Endothelial cell of umbilical vein (primary cell): ENCODE results near the gene CDH22. TPM values are rescaled to one million over a fixed set of nuclear protein-coding genes. Genes with fewer than 3 reads are reported as not detected.

Source experiments
- BruUV-seq: library from RNA; stranded (reverse); fragments of 400-500 nt; replicated peaks from 2 replicates; lab custom pipeline; 2021; lab: Mats Ljungman, UMichigan
- CTCF ChIA-PET: fragments of 300-600, 350-600 bp; sonication (Branson Sonifier 250); formaldehyde crosslinking; loops from one replicate; lab custom pipeline; 2021; ENCODE audit warnings: antibody characterized with exemption, inconsistent platforms; lab: Charles Lee
- POLR2A ChIA-PET: fragments of 300-600, 350-600 bp; sonication (Branson Sonifier 250); formaldehyde crosslinking; loops from one replicate; lab custom pipeline; 2021; ENCODE audit warnings: antibody characterized with exemption, inconsistent platforms; lab: Charles Lee
- DNase-seq: peaks from one replicate; pipeline ENCODE4 v3.0.0-alpha.2; 2011; ENCODE audit warnings: low read depth, low spot score
- FAIRE-seq: peaks from 2 replicates; lab custom pipeline; 2011; peaks lifted over from hg19 to GRCh38; lab: Jason Lieb, UNC
- H2AFZ ChIP-seq: 2 replicates; pipeline ENCODE4 v1.6.0; 2012; ENCODE audit warnings: low read depth, low read length, control low read depth, inconsistent platforms
- H3K27ac ChIP-seq: 2 replicates; pipeline ENCODE4 v1.5.1; 2011; ENCODE audit warnings: low read depth, mild to moderate bottlenecking, control low read depth, low read length, moderate library complexity; ENCODE audit not compliant: insufficient read depth
- H3K27me3 ChIP-seq, 2 experiments: 2 replicates each; pipeline versions ENCODE4 v1.6.0 to v1.6.1; 2011; ENCODE audit warnings: low read length in 2 of 2, mixed read lengths in 1 of 2; ENCODE audit not compliant: control insufficient read depth in 2 of 2, insufficient read depth in 2 of 2
- H3K36me3 ChIP-seq, 2 experiments: 2 replicates in 1 of 2; 3 replicates in 1 of 2; pipeline ENCODE4 v1.5.1; 2011; ENCODE audit warnings: low read length in 2 of 2, mild to moderate bottlenecking in 1 of 2, moderate library complexity in 1 of 2; ENCODE audit not compliant: control insufficient read depth in 2 of 2, insufficient read depth in 2 of 2; ENCODE audit errors: extremely low read depth in 1 of 2
- H3K4me1 ChIP-seq: 3 replicates; pipeline ENCODE4 v1.5.1; 2011; ENCODE audit warnings: mild to moderate bottlenecking, low read length; ENCODE audit not compliant: control insufficient read depth, insufficient read depth; ENCODE audit errors: extremely low read depth
- H3K4me2 ChIP-seq: 2 replicates; pipeline ENCODE4 v1.6.1; 2011; ENCODE audit warnings: low read length, control low read depth, mixed read lengths; ENCODE audit not compliant: insufficient read depth
- H3K4me3 ChIP-seq, 3 experiments: fragments of 200-600 bp in 1 of 3; sonication (generic), shearing (Covaris generic) in 1 of 3; replicated peaks in 1 of 3; 2 replicates each; pipeline ENCODE4 v1.5.1; 2011 to 2016; ENCODE audit warnings: control low read depth in 3 of 3, low read length in 3 of 3, mild to moderate bottlenecking in 2 of 3, inconsistent platforms in 1 of 3, low read depth in 1 of 3, moderate library complexity in 1 of 3; ENCODE audit not compliant: insufficient read depth in 1 of 3
- H3K79me2 ChIP-seq: 2 replicates; pipeline ENCODE4 v1.6.0; 2012; ENCODE audit warnings: low read length, inconsistent platforms; ENCODE audit not compliant: control insufficient read depth, insufficient read depth
- H3K9ac ChIP-seq: replicated peaks from 2 replicates; pipeline ENCODE3; 2011; ENCODE audit warnings: low read length, control low read depth; ENCODE audit not compliant: insufficient read depth; ENCODE audit errors: extremely low read depth
- H3K9me1 ChIP-seq: replicated peaks from 3 replicates; pipeline ENCODE4 v1.6.0; 2011; ENCODE audit warnings: mild to moderate bottlenecking, low read length; ENCODE audit not compliant: control insufficient read depth, insufficient read depth; ENCODE audit errors: extremely low read depth
- H3K9me3 ChIP-seq: replicated peaks from 2 replicates; pipeline ENCODE4 v1.5.1; 2012; ENCODE audit warnings: low read length, inconsistent platforms; ENCODE audit not compliant: control insufficient read depth, insufficient read depth
- H4K20me1 ChIP-seq: replicated peaks from 2 replicates; pipeline ENCODE3; 2011; ENCODE audit warnings: mild to moderate bottlenecking, low read length; ENCODE audit not compliant: control insufficient read depth, insufficient read depth; ENCODE audit errors: extremely low read depth
- EZH2 ChIP-seq: IDR thresholded peaks from 2 replicates; pipeline ENCODE4 v1.6.1; 2012; ENCODE audit warnings: borderline replicate concordance, low read depth, mild to moderate bottlenecking, moderate library complexity, low read length, inconsistent platforms; ENCODE audit not compliant: severe bottlenecking
- FOS ChIP-seq: IDR thresholded peaks from 2 replicates; pipeline ENCODE4 v1.6.1; 2011; ENCODE audit warnings: mild to moderate bottlenecking, low read length, moderate library complexity, borderline replicate concordance; ENCODE audit not compliant: insufficient read depth
- JUN ChIP-seq: IDR thresholded peaks from 2 replicates; pipeline ENCODE4 v1.6.1; 2011; ENCODE audit warnings: borderline replicate concordance, low read depth; ENCODE audit not compliant: insufficient read length, insufficient read depth
- MYC ChIP-seq: IDR thresholded peaks from one replicate; pipeline ENCODE4 v1.6.1; 2011; ENCODE audit warnings: mild to moderate bottlenecking, low read depth, low read length
- POLR2A ChIP-seq: IDR thresholded peaks from 2 replicates; pipeline ENCODE4 v1.6.1; 2012; ENCODE audit warnings: low read depth, mild to moderate bottlenecking, control low read depth, low read length
- POLR2AphosphoS5 ChIP-seq: IDR thresholded peaks from 2 replicates; pipeline ENCODE4 v1.6.1; 2012; ENCODE audit warnings: low read depth, mild to moderate bottlenecking, control low read depth, low read length, moderate library complexity; ENCODE audit not compliant: insufficient read depth
- dilution Hi-C: fragments of 300-500 bp; cut with MboI; formaldehyde crosslinking; loops from one replicate; pipeline ENCODE4 v1.15.0; 2019; ENCODE audit warnings: low sequenced_read_pairs; ENCODE audit not compliant: extremely low pct_ligation_motif_present
- intact Hi-C: fragments of 100-400 bp; cut with micrococcal nuclease; formaldehyde crosslinking; loops from one replicate; pipeline ENCODE4 v1.10.0; 2022
- polyA plus RNA-seq, 4 experiments: library from polyadenylated mRNA; depleted of rRNA in 3 of 4; stranded (reverse) in 3 of 4; unstranded in 1 of 4; fragments of >200 nt; gene quantifications; 2 replicates each; pipeline versions ENCODE4 v1.2.1 to v1.2.3, GENCODE V29; 2011 to 2012; ENCODE audit warnings: missing spikeins in 1 of 4
- total RNA-seq: library from RNA; stranded (reverse); gene quantifications from 2 replicates; pipeline ENCODE4 v1.2.3, GENCODE V29; 2021
- TF ChIP-seq, protein P1 (sequence below): IDR thresholded peaks from 2 replicates; pipeline ENCODE4 v1.6.1; 2011; ENCODE audit not compliant: insufficient read depth, insufficient read length
- TF ChIP-seq, protein P2 (sequence below), 2 donors: IDR thresholded peaks; 1 replicate in 1 of 2; 2 replicates in 1 of 2; pipeline ENCODE4 v1.5.1; 2011; ENCODE audit warnings: low read length in 2 of 2, mild to moderate bottlenecking in 2 of 2, moderate library complexity in 2 of 2, control low read depth in 1 of 2, inconsistent platforms in 1 of 2, low read depth in 1 of 2; ENCODE audit not compliant: insufficient read depth in 1 of 2; ENCODE audit errors: extremely low read depth in 1 of 2

The CDH22 gene
- total and polyA plus RNA-seq, 2 donors (not counting 3 experiments of a cell fraction or from before 2014, with no cell fraction given), result not detected

DNA sequence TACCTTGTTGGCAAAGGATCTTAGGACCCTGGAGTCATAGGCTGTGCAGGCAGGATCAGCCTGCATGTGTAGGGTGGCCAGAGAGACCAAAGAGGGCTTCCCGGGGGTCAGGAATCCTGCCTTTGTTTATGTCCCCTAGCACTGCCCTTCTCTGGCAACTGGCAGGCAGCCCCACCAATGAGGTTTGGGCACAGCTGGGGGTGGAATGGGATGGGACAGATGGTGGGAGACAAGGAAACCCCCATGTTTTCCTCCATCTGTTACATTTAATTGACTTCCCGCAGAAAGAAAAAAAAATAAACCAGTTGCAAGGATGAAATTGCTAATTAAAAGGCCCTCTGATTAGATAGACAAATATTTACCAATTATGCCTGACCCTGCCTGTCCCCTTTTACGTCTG, 162.6 kb downstream of the CDH22 start:
- BruUV-seq, result no TSS peak
- FAIRE-seq, result no peak
- CTCF ChIA-PET, result interaction anchor here (1.2 to 2.2 kb wide), 2 partner anchors 13 to 17 kb away, joined by 3 to 7 read pairs; no protein-coding TSS in a partner anchor

More for the DNA sequence above, 162.6 kb downstream of the CDH22 start:
- H4K20me1 ChIP-seq, result no peaks in the 10 kb centered on the region
- no peaks in the 10 kb centered on the region for H3K36me3 ChIP-seq
- no peak overlapping the region for H3K27ac ChIP-seq
- dilution Hi-C loops (no loop called here), intact Hi-C loops (no loop called here)
- H3K9me3 ChIP-seq, result no peaks in the 10 kb centered on the region
- H3K4me3 ChIP-seq, result no peak overlapping the region
- no peaks in the 10 kb centered on the region for H3K4me1 ChIP-seq
- POLR2A ChIA-PET, result no interaction called here
- no peaks in the 10 kb centered on the region for H3K9me1 ChIP-seq
- no peak overlapping the region for H2AFZ ChIP-seq
- no peak overlapping the region for H3K9ac ChIP-seq
- H3K4me2 ChIP-seq, result no peak overlapping the region
- H3K27me3 ChIP-seq, result peaks cover 3 to 8% of the 10 kb centered on the region in 2 experiments
- TF ChIP-seq MYC (no peak), POLR2AphosphoS5 (no peak), EZH2 (no peak), POLR2A (no peak), FOS (no peak), JUN (no peak)
- TF ChIP-seq, protein P1, sequence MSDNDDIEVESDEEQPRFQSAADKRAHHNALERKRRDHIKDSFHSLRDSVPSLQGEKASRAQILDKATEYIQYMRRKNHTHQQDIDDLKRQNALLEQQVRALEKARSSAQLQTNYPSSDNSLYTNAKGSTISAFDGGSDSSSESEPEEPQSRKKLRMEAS, result no peak
- TF ChIP-seq, protein P2, sequence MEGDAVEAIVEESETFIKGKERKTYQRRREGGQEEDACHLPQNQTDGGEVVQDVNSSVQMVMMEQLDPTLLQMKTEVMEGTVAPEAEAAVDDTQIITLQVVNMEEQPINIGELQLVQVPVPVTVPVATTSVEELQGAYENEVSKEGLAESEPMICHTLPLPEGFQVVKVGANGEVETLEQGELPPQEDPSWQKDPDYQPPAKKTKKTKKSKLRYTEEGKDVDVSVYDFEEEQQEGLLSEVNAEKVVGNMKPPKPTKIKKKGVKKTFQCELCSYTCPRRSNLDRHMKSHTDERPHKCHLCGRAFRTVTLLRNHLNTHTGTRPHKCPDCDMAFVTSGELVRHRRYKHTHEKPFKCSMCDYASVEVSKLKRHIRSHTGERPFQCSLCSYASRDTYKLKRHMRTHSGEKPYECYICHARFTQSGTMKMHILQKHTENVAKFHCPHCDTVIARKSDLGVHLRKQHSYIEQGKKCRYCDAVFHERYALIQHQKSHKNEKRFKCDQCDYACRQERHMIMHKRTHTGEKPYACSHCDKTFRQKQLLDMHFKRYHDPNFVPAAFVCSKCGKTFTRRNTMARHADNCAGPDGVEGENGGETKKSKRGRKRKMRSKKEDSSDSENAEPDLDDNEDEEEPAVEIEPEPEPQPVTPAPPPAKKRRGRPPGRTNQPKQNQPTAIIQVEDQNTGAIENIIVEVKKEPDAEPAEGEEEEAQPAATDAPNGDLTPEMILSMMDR (IDR thresholded peaks at IDR 0.05; ENCODE audit: extremely low read depth in 1 of 2, insufficient read depth in 1 of 2, low read depth in 1 of 2, low read length in 2 of 2), result no peak
- H3K79me2 ChIP-seq, result no peaks in the 10 kb centered on the region
- DNase-seq, result no peak
